ENCODE results near the gene KCNK1.

KCNK1 gene

DNA sequence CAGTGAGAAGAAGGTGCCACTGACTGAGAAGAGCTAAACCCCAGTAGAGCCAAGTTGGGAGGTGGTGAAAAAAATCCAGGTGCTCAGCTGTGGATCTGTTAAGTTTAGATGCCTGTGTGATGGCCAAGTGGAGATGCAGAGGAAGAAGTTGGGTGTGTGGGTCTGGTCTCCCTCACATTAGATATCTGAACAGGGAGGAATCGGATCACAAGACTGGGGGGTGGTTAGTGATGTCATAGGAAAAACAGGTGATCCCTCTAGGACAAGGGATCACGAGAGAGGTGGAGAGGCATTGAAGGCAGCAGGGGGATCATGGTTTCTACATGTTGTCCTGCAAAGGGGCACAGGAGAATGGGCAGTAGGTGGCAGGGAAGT, 22.6 kb downstream of the KCNK1 start:
- no peak for DNase-seq (ENCODE audit: low read depth, low spot score)

DNA sequence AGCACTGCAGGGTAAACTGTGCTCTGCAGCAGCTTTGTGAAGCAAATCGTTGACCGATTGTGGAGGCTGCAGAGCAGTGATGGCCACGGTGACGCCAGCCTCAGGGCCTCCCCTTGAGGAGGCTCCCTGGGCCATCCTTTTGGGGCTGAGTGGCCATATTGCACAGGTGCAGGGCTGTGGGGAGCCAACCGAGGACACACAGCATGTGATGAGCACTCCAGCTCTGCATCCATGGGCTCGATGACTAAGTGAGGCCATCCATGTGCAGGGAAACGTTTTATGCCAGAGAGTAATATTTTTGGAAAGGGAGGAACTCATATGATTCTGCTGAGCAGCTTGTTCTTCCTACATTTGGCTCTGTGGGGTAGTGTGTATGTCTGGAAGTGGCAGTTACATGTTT, 24.6 kb downstream of the KCNK1 start:
- no peak for DNase-seq (ENCODE audit: low read depth, low spot score)

DNA sequence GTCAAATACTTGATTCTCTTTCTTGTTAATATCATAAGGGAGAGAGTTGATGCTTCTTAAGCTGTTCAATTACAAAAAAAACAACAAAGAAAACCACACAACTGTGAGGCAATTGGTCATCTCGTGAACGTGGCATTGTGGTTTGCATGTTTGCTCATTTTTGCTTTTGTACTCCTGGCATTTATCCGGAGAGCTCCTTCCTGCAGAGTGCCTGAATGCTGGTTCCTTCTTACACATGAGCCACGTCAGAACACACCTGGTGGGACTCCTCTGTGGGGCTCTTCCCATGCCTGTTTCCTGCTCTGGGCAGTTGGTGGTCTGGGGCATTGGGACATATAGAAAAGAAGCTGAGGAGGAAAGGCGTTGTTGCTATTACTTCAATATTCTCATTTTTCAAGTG, 25.7 kb downstream of the KCNK1 start:
- DNase-seq (ENCODE audit: low read depth, low spot score), result peak; percentile 72

DNA sequence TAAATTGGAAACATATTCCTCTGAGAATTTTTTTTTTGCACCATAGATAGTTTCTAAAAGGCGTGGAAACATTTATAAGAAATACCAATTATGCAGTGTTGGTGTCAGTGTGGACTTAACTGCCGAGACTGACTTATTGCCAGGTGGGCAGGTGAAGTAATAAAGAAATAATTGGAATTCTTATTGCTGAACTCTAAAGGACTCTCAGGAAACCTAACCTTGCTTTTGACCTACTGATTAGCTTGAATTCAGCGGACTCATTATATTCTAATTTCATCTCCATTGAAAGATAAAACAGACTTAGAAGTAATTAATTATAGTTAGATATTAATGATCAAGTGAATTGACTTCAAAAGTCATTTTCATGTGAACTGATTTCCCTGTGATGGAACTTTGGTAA, 26.3 kb downstream of the KCNK1 start:
- DNase-seq (ENCODE audit: low read depth, low spot score), result no peak

DNA sequence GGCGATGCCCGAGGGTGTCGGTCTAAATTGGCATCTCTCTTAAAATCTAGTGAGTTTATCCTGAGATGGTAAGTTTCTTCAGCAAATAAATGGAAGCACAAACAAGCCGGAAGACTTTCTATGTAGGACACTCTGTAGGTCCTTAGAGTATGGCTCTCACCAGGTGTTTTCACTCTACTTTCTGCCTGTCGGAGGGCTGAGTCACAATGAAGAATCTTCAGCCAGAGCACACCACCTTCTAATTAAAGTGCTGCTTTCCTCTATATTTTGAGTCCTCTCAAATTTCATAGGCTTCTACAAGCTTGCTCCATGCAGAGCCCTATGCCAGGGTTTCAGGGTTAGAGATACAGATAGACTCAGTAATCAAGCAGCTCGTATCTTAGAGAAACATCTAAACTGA, 27.1 kb downstream of the KCNK1 start:
- DNase-seq (ENCODE audit: low read depth, low spot score), result no peak

DNA sequence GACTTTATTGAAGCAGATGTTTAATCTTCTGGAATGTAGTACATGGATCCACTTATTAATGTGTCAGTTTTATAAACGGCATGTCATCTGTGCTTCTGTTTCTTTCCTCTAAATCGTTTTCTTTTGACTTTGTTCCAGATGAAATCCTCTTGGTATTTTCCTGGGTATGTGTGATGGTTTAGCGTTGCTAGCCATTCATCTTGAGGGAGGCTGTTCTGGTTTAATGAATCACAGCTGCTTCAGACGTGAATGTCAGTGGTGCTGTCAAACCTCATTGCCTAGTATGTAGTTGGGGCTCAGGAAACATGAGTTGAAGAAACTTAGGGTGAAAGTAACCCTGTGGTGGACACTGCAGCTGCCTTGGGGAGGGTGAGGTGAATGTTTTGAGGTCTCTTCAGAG, 33.2 kb downstream of the KCNK1 start:
- no peak for DNase-seq (ENCODE audit: low read depth, low spot score)

DNA sequence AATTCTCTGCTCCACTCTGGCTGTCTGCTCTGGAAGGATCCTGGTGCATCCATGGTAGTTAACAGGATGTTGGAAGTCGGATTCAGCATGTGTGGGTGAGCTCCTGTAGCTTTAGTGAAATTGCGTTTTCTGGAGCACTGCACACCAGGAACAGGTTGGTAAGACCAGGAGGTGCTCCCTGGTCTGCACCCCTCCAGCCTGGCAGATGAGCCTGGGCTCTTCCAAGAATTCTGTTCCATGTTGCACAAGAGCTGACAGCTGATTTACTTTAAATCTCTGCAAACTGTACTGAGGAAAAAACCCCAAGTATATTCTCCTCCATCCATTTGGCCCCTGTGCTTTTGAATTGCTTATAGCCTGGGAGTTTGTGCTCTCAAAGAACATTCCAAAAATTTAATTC, 33.7 kb downstream of the KCNK1 start:
- no peak for DNase-seq (ENCODE audit: low read depth, low spot score)

DNA sequence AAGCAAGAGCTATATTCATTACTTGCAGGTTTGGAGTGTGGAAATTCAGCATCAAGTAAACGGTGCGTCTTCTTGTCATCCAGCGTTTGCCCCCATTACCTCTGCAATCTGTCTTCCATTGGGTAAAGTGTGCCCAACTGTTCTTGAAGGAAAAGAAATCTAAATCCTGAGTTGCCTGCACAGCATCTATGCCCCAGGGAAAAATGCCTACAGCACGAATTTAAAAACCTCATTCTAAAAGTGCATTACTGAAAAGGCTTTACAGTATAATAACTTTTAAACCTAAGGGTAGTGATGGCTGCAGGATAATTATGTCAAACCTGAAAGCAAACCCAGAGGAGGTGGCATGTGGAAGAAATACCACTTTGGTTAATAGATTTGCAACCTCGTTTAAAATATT, 37.2 kb downstream of the KCNK1 start:
- DNase-seq (ENCODE audit: low read depth, low spot score), result no peak

DNA sequence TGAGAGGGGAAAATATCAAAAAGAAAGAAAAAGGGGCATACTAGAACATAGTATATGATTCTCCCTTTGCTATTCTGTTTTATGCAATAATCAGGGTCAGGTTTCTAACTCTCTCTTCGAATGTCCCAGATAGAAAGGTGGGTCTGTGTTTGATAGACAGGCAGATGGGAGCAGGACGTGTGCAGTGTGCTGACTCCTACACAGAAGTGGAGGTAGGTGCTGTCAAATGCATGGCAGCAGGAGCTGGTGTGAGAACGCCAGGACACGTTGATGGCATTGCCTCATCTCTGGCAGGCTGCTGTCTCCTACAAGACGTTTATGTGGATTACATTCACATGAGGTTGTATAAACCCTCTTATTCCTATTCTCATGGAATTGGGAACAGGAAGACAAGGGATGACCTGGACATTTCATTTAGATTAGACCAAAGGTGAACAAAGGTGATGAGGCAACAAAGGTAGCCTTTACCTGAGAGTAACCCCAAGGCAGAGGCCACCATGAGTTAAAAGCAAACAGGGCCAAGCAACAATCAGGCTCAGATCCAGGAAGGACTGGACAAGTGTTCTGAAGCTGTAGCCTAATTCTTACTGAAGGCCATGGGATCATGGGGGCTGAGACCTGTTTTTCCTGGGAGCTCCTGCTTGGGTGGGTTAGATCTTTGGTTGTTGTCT, 37.8 kb downstream of the KCNK1 start:
- DNase-seq (ENCODE audit: low read depth, low spot score), result no peak

DNA sequence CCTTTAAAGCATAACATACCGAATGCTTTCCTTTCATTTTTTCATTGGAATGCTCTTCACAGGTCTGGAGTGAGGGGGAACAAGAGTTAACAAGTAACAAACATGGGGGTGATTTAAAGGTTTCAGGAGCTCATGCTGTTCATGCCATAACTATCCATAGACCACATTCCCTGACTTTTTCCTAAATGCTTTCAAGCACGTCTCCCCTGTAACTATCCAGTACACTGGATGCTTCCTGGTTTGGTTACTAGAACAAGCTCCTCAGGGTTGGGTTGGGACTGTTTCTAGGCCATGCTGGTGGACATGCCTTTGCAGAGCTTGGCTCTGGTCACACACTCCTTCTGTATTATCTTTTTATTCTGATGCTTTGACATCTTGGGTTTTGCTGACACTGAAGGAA, 38.6 kb downstream of the KCNK1 start:
- no peak for DNase-seq (ENCODE audit: low read depth, low spot score)

DNA sequence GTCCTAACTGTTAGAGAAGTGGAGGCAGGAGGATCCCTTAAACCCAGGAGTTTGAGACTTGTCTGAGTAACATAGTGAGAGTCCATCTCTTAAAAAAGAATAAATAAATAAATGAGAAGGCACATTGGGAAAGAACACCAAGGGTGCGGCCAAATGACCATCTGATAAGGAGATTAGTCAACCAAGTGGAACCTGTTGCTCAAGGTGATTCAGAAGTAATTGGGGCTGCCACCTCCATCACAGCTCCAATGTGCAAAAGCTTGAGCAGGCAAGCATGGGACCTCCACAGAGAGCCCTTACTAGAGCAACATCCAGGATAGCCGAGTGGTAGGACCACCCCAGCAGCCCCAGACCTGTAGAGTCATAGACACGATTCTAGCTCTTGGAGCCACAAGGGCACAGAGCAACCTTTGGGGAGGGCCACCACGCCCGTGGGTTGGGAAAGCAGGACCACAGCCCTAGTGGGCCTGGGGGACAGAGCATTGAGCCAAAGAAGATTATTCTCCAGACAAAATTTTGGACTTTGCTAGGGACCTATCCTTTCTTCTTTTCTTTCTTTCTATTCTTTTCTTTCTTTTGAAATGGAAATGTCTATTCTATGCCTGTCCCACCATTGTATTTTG, 40.9 kb downstream of the KCNK1 start:
- DNase-seq (ENCODE audit: low read depth, low spot score), result no peak

DNA sequence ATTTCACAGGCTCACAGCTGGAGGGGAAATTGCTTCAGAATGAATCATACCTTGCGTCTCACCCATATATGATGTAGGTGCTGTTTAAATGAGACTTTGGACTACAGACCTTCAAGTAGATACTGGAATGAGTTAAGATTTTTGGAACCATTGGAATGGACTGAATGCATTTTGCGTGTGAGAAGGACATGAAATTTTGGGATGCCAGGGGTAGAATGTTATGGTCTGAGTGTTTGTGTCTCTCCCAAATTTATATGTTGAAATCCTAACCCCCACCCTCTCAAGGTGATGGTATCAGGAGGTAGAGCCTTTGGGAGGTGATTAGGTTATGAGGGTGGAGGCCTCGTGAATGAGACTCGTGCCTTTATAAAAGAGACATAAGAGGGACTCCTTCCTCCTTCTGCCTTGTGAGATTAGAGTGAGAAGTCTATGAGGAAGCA, 41.4 kb downstream of the KCNK1 start:
- DNase-seq (ENCODE audit: low read depth, low spot score), result no peak

DNA sequence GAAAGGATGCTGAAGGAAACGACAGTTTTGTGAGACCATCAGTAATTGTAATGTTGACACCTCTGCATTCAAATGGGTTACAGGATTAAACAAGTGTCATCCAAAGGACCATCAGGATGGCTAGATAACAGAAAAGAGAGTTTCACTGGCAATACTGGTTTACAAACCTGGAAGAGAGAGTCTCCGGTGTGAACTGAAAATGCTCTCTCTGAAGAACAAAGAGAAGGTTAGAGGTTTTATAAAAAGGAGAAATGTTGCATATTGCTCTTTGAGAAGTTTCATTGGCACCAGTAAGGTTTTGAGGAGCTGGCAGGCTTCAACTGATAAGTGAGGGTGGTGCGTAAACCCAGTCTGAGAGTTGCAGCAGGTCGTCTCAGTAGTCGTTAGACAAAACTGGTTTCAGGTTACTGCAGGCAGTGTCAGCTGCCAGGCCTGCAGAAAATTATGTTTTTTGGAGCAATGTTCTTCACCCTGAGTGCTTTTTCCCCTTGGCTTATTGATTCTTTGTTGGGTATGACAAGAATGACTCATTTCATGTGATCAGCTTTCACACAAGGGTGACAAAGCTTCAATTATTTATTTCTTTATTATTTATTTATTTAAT, 42.2 kb downstream of the KCNK1 start:
- no peak for DNase-seq (ENCODE audit: low read depth, low spot score)

DNA sequence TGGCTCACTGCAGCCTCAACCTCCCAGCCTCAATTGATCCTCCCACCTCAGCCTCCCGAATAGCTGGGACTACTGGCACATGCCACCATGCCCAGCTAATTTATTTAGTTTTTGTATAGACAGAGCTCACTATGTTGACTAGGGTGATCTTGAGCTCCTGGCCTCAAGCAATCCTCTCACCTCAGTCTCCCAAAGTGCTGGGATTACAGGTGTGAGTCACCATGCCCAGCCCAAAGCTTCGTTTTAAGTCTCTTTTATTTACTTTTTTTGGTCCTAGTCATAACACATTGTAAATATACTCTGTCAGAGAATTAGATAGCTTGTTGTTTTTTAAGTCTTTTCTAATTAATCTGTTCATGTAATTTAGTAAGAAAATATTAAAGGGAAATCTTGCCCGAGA, 42.8 kb downstream of the KCNK1 start:
- no peak for DNase-seq (ENCODE audit: low read depth, low spot score)

DNA sequence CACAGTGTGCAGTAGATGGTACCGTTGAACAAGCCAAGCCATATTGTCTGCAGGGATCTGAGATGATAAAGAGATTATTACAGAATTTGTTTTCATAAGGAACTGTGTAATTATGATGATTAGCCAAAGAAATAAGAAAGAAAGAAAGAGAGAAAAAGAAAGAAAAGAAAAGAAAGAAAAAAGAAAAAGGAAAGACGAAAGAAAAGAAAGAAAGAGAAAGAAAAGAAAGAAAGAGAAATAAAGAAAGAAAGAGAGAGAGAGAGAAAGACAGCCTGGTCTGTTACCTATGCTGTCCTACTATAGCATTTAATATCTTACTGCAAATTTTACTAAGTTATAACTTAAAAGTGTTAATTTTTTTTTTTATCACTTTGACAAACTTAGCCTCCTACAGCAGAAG, 43.6 kb downstream of the KCNK1 start:
- no peak for DNase-seq (ENCODE audit: low read depth, low spot score)

DNA sequence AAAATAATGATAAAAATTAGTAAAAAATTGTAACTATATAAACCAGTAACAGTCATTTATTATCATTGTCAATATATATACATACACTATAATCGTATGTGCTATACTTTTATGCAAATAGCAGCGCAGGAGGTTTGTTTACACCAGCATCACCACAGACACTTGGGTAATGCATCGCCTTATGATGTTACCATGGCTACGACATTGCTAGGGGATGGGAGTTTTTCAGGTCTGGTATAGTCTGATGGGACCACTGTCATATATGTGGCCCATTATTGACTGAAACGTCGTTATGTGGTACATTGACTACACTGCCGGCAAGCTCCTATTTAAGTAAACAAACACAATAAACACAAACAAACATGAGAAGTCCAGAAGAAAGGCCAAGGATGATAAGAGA, 45.6 kb downstream of the KCNK1 start:
- no peak for DNase-seq (ENCODE audit: low read depth, low spot score)

DNA sequence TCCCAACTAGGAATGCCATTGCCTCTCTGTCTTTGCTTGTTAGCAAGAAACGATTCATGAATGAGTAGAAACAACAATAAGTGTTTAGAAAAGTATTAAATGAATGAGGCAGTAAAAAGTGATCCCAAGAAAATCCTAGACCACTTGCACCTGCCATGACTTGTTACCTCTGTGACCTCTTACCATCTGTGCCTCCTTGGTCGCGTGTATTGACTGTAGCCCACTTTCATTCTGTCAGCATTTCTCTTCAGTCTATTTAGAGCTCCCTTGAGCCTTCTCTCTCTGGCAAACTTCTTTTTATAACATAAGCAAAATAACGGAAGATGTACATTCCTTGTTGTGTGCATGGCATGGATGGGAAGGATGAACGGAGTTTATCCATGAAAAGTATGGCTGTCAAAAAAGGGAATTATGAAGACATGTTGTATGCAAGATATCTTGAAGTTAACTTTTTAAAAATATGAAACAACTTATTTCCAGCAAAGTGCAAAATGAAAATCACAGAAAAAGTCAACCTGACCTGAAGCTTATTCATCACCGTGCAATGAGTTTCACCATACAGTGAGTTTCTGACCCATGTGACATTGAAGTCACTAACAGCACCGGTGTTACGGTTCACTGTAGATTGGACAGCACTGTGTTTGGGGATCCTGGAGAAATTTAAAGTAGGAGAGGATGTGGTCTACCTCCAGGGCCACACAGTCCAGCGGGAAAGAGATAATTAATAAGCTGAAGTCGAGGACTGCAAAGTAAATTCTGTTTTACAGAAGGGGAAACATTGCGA, 47.7 kb downstream of the KCNK1 start:
- no peak for DNase-seq (ENCODE audit: low read depth, low spot score)

DNA sequence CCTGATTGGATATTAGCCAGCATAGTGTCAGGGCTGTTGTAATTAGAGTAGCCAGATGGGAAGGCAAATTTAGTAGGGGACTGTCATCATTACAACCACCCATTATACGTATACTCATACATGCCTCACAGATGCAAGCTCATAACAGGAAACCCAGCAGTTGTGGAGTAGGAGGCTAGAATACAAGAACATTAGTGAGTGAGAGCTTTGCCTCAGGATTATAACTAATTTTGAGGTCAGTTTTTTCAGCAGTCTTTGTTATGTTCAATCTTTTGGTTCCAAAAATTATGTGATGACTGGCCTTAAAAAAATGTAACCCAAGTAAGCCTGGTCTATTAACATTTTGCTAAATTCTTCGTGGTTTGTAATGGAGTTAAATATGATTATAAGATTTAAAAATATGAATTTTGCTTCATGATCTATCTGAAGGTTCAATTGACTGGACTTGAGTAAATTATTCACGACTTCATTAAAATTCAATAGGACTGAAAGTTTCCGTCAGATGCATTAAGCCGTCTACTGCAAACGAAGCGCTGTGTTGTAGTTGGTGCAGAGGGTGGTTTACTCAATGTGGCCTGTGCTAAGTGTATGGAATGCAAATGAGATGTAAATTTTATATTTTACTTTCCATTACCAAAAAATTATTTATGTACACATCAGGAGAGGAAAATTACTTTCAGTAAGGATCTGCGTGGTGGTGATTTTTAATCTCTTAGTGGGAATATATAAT, 48.8 kb downstream of the KCNK1 start:
- DNase-seq (ENCODE audit: low read depth, low spot score), result no peak

DNA sequence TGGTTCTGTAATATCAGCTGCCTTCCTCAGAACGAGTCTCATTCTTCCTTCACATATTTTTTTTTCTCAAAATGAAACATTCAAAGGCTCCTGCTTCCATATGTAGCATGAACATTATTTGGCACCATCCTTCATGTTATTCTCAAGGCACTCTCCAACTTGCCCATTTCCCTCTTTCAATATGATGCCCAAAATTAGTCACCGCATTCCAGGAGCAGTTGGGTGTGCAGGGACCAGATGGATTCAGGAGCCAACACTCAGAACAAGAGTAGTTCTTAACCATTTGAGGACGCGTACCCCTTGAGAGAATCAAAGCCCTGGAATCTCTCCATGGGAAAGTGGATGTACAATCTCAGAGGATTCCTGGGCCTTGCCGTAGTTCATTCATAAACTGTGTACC, 50.3 kb downstream of the KCNK1 start:
- DNase-seq (ENCODE audit: low read depth, low spot score), result peak; percentile 21

DNA sequence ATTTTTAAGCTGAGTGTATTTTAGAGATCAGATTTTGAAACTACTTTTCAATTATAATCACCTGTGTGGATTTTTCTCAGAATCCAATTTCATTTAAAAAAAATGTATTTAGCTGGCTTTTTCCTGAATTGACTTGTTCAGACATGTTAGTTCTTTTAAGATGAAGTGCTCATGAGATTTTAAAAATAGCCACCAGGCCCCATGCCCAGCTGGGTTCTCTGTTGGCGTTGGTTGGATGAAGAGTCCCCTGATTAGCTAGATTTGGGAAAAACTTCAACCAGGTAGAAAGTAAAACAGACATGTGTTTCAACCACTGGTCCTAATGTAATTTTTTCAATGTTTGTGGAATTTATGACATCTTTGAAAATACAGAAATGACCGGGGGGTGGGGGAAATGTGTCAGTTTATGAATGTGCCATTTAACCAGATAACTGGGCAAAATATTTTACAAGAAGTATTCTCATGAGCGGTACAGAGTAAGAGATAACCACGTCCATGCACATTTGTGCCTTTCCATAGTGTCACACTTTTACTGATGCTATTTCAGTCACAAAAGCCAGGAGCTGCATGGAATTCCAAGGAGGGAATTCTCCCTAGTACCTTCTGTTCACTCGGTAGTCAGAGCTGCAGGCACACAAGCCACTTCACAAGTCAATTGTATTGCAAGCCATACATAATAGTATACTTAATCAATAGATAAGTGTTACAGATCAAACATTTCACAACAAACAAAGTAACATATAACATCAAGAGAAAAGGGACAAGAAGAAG, 51.1 kb downstream of the KCNK1 start:
- DNase-seq (ENCODE audit: low read depth, low spot score), result no peak

DNA sequence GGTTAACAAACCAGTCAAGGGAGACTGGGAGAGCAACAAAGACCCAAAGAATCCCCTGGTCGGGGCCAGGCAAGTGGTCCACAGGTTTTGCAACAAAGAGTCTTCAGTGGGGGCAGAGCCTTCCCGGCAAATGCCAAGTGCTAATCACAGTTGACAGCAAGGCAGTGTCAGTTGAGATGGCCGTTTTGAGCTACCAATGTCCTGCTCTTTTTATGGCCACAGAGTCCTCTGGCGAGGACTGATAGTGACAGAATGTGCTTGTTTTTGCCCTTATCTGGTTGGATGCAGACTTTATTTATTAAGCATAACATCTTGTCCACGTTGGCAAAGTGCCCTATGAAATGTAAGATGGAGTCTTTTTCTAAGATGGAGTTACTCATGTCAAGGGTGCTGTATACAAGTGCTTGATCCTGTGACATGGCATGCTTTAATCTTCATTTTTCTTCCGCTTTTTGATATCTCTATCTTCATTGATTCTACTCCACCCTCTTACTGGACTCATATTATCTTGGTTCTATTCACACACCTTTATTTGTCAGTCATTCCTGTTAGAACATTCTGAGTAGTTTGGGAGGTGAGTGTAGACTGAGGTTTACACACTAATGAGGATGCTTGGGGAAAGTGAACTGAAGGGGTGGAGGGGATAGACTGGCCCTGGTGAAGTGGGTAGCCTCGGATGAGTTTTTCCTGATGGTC, 51.8 kb downstream of the KCNK1 start:
- DNase-seq (ENCODE audit: low read depth, low spot score), result no peak

Data from astrocyte of the hippocampus (primary cell).